DMS79 (cell line): ENCODE measurements around the gene FOXA3.
"Not testable (repeated sequence)": the region's sequence is repeated elsewhere in the genome, so short reads cannot be mapped to it uniquely, and the experiment has no call there.

Source experiments
- DNase-seq: peaks from one replicate; lab custom pipeline; 2025; lab: John Stamatoyannopoulos, UW

Gene FOXA3

DNA sequence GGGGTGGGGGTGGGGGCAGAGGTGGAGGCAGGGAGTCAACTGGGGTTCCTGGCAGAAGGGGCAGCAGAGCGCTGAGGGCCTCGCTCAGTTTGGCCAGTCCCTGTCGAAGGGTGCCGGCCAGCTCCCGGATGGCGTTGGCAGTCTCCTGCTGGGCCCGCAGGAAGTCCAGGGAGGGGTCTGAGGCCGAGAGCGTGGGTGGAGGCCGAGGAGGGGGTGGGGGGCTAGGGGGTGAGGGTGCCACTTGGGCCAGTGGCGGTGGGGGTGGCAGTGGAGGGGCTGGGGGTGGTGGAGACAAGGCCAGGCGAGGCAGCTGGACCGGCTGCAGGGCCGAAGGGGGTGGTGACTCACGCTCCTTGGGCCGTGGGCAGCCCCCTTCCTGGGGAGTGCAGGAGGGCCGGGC lies 26.8 kb downstream of the FOXA3 start:
- no peak for DNase-seq

DNA sequence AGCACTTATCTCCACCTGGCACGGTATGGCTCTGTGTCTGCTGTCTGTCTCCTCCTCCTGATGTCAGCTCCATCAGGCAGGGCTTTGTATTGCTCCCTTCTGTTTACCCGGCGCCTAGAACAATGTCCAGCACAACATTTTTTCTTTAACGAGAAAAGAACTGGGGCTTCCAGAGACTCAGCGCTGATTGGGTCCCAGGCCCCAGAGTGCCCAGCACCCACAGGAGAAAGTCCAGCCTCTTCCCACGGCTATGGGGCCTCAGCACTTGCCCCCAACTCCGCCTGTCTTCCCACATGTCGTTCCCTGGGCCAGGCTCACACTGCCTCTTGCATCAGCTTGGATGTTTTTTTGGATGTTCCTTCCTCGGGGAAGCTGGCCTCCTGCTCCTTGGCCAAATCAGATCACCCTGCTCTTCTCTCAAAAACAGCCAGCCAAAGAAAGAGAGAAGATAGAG lies 31.4 kb downstream of the FOXA3 start:
- no peak for DNase-seq

DNA sequence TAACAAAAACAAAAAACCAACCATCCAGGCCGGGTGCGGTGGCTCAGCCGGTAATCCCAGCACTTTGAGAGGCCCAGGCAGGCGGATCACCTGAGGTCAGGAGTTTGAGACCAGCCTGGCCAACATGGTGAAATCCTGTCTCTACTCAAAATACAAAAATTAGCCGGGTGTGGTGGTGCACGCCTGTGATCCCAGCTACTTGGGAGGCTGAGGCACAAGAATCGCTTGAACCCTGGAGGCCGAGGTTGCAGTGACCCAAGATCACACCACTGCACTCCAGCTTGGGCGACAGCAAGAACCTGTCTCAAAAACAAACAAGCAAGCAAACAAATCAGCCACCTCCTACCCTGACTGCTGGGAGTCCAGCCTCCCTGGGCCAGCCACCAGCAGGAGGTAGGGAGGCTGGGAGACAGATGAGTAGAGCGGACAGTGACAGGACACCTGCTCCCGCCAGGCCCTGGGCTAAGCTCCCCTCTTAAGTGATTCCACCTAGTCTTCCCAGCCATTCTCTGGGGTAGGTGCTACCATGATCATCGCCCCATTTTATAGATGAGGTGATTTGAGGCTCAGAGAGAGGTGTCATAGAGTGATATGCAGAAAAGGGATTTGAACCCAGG lies 32.0 kb downstream of the FOXA3 start:
- not testable (repeated sequence) for DNase-seq

DNA sequence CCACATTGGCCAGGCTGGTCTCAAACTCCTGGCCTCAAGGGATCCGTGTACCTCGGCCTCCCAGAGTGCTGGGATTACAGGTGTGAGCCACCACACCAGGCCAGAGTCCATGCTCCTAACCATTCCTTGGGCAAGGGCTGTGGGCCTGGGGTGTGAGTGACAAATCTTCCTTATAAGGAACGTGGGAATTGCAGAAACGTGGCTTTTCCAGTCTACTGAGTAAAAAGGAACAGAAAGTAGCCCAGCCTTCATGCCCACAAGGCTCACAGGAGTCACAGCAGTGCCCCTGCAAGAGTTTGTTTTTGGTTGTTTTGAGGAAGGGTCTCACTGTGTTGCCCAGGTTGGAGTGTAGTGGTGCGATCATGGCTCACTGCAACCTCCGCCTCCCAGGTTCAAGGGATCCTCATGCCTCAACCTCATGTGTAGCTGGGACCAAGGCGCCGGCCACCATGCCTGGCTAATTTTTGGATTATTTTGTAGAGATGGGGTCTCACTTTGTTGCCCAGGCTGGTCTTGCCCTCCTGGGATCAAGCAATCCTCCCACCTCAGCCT lies 33.2 kb downstream of the FOXA3 start:
- DNase-seq, result no peak

DNA sequence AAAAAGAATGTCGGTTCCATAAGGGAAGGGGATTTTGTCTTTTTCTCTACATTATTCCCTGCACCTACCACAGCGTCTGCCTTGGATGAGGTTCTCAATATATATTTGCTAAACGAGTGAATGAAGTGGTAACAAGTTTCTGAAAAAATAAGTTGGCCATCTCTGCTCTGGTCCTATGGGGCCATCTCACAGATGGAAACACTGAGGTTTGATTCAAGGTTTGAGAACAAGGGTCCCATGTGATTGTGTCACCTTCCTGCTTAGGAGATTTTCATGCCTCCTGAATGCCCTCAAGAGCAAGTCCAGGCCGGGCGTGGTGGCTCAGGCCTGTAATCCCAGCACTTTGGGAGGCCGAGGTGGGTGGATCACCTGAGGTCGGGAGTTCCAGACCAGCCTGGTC lies 35.1 kb downstream of the FOXA3 start:
- no peak for DNase-seq

DNA sequence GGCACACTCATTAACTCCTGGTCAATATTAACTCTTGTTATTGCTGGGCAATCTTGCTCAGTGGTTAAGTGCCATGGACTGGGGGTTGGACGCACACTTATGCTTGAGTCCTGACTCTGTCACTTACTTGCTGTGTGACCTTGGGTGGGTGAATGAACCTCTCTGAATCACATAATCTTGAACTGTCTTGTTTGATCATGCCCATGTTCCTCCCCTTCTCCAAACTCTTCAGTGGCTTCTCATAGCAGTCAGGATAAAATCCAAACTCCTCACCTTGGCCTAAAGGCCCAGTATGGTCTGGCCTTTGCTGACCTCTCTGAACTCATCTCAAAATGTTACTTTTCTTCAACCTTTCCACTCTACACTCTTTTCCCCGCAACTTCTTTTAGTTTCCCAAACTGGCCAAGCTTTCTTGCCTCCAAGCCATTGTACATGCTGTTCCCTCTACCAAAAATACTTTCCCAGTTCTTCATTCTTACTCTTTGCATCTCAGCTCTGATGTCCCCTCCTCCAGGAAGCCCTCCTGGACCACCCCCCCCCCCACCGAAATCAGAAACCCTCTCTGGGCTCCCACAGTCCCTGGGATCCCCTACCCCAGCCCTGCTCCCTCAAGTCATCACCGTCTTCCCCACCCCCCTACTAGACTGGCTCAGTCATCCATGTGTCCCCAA lies 35.9 kb downstream of the FOXA3 start:
- no peak for DNase-seq

DNA sequence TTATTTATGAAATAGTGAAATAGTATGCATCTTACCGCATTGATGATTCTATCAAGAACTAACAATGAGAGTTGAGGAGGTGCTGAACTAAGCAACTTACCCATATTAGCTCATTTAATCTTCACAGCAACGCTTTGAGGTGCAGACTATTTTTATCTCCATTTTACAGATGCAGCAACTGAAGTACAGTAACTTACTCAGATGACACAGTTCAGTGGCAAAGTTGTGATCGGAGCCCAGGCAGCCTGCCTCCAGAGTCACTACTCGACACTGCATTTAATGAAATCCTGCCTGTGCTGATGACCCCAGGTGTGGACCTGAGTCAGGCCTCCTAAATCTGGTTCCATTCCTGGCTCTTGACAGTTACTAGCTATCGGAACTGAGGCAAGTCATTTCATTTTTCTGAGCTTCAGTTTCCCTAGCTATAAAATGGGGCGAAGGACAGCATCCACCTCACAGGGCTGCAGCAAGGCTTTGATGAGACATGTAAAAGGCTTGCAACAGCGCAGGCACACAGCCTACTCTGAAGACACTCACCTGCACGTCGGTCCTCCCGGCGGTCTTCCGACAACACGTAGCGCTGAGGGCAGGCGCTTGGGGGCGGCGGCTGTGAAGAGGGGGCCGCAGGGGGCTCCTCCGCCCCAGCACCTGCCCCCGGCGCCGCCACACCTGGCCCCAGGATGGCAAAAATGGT lies 36.8 kb downstream of the FOXA3 start:
- DNase-seq, result no peak

DNA sequence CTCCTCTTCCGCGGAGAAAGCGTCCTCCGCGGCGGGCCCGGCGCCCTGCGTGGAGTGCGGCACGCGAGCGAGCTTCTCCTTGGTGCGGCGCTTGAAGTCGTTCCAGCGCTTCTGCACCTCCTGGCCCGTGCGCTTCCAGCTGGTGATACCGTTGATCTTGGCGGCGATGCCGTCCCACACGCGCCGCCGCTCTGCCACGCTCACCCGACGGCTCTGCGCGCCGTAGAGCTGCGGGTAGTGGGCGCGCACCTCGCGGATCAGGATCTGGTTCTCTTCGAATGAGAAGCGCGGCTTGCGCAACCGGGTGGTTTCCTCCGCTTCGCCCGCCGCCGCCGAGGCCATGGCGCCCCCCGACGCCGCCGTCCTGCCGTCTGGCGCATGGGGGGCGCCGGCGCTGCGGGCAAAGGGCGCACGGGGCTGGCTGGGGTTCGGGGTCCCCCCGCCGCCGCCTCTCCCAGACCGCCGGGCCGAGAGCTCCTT lies 37.3 kb downstream of the FOXA3 start:
- no peak for DNase-seq

DNA sequence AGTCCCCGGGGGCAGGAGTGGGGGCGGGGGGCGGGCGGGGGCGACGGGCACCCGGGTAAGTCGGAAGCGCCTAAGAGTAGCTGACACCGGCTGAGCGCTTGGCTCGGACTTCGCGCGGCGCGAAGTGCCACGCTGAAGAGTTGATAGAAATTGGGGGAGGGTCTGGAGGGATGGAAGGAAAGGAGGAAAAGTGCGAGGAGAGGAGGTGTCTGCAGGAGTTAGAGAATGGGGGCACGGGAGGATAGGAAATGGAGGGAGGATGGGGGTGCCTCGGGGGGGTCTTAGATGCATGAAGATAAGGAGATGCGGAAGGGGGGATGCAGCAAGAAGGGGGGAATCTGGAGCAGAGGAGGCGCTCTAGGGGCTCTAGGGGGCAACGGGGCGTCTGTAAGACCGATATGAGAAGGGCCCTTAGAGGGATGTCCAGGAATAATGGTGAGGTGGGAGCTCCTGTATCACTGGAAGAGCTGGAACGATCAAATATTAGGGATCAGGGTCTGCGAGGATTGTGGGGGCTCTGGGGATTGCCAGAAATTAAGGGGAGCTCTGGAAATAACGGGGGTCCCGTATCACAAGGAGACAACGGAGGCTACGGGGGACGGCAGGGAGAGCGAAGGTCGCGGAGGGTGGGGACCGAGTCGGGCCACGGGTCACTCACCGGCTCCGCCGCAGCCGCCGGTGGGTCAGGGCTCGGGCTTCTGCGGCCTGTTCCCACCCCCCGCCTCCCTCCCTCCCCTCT lies 38.0 kb downstream of the FOXA3 start, which contains the start of gene MYPOP:
MYPOP (minus strand) TSS at position 702 of the 739 bp plus-strand sequence. CDS start 840 bp downstream, outside the sequence.
- no peak for DNase-seq

DNA sequence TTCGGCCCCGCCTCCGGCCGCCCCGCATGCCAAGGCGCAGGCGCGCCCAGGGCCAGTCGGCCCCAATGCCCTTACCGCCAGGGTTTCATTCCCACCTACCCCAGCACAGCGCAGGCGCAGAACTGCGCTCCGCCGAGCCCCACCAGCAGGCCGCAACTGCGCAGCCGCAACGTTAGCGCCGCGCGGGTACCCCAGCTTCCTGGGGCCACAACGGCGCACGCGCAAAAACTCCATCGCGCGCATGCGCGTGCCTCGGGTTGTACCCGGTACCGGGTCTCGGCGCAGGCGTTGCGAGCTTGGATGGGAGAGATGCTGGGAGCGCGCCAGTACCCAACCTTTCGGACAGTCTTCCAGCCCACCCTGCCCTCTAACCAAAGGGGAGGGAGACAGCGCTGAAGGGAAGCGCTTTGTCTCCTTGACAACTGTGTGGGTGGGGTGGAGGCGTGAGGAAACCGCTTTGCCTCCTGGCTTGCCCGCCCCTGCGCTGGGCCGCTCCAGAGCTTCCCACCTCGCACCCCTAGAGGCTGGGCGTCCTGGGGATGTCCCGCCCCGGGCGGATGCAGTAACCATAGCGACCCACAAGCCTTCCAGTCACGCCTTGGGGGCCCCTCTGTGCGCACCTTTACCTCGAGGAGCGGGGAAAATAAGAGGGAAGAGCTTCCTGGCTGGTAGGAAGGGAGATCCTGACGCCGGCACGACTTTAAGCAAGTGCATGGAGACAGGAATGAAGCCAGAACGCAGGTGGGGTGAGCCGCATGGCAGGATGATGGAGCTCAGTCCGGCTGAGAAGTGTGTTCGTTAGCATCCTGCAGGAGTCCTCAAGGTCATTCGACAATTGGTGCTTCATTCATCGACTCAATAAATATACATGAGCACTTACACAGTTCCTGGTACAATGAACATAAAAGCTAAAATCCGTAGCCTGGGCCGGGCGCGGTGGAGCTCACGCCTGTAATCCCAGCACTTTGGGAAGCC lies 38.8 kb downstream of the FOXA3 start:
- DNase-seq, result peak; percentile 93

DNA sequence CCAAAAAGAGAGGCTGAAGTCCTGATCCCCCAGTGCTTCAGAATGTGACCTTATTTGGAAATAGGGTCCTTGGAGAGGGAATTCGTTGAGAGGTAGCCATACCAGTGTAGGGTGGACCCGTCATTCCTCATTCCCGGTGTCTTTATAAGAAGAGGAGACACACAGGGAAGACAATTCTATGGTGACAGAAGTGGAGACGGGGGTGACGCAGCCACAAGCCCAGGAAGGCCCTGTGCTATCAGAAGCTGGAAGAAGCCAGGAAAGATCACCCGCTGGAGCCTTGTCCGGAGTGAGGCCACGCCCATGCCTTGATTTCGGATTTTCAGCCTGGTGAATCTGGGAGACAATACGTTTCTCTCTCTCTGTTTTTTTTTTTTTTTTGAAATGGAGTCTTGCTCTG lies 40.9 kb downstream of the FOXA3 start:
- DNase-seq, result no peak

DNA sequence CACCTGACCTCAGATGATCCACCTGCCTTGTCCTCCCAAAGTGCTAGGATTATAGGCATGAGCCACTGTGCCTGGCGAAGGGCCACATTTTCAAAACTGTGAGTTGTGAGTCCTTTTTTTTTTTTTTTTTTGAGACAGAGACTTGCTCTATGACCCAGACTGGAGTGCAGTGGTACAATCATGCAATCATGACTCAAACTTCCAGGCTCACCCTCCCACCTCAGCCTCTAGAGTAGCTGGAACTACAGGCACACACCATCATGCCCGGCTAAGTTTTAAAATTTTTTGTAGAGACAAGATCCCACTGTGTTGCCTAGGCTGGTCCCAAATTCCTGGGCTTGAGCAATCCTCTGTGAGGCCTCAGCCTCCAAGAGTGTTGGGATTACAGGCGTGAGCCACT lies 42.1 kb downstream of the FOXA3 start:
- no peak for DNase-seq

DNA sequence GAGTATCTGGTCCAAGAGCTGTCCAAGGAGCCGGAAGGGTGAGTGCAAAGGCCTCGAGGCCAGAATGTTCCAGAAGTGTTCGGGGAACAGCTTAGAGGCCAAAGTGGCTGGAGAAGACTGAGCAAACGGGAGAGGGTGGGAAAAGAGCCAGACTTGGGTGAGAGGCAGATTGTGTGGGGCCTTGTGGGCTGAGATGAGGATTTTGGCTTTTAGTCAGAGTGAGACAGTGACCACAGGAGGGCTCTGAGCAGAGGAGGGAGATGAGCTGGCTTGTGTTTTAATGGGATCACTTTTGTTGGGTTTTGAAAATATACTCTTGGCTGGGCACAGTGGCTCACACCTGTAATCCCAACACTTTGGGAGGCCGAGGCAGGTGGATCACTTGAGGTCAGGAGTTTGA lies 44.8 kb downstream of the FOXA3 start:
- no peak for DNase-seq

DNA sequence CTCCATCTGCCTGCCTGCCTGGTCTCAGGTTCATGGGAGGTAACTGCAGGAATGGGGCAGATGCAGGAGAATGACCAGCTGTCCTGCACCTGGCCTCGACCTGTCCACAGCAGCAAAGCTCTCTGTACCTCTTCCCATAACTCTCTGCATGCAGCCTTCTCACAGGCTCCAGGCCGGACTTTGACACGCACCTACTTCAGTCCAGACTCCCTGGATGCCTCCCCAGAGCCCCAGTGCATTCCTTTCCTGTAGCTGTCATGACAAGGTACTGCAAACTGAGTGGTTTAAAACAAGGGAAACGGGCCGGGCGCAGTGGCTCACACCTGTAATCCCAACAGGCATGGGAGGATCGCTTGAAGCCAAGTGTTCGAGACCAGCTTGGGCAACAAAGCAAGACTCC lies 47.2 kb downstream of the FOXA3 start:
- no peak for DNase-seq

DNA sequence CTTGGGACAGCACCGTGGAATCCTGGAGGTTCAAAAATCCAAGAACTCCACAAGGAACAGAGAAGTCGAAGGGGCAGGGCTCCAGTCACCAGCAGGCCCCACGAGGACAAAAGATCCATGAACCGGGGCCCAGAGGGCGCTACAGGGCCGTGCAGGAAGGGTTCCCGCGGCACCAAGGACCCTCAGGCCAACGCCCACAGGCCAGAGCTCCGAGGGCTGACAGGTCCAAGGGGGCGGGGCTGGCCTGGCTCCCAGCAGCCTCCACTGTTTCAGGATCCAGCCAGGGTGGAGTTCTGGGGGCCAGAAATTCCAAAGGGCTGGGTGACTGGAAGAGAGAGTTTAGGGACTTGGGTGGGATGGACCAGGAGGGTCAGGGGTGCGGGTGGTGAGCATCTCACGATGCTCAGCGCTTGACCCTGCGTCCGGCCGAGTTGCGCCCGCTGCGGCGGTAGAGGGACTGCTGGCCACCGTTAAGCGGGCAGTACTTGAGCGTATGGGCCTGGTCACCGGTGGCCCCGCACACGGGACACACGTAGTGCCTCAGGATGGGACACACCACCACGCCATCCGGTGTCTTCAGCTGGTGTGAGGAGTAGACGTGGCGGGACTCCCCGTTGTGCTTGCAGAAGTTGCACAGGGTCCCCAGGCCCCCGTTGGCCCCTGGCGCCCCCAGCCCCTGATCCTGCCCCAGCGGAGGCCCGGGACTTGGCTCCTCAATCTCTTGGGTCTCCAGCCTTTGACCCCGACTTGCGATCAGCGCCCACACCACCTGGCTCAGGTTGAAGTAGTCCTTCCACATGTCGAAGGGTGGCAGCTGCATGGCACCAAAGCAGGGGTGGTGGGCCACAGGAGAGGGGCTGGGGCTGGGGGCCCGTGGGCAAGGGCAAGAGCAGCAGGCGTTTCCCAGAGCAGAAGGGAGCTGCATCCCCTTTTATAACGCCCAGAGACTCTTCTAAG lies 50.0 kb downstream of the FOXA3 start, which contains the start of gene NANOS2:
NANOS2 (minus strand) TSS at position 905 of the 957 bp plus-strand sequence; CDS start at position 820, 85 bp downstream.
- DNase-seq, result no peak

DNA sequence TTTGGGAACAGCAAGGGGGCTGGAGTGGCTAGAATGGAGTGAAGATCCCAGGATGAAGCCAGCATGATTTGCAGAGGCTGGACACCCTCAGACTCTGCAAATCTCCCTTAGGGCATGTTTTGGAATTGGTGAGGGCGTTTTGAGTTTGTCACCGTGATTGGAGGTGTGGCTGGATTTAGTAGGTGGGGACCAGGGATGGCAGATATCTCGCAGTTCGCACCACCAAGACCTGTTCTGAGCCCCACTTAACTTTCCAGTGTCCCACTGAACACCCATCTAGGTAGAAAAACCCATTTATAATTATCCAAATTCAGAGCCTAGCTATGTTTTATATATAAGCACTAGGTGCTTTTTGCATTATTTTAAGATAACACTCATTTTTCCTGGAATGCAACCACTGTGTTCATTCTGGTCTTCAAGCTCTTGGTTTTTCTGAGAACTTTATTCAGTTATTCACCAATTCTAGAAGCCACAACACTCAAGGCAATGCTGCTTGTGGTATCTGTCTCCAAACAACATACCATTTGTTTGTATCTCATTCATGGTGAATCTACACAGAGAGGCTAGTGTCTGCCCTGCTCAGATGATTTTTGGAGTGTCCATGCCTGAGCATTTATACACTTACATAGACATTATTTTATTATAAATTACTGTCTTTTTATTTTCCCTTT lies 53.4 kb downstream of the FOXA3 start:
- no peak for DNase-seq

DNA sequence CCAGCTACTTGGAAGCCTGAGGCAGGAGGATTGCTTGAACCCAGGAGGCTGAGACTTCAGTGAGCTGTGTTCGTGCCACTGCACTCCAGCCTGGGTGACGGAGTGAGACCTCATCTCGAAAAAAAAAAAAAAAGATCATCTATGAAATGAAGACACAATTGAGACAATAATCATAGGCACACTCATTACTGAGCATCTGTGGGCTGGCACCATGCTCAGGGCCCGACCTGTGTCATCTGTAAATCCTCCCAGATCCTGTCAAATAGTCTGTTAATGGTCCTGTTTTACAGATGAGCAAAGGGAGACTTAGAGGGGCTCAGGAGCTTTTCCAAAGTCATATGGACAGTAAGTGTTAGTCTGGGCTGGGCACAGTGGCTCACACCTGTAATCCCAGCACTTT lies 54.6 kb downstream of the FOXA3 start:
- no peak for DNase-seq

DNA sequence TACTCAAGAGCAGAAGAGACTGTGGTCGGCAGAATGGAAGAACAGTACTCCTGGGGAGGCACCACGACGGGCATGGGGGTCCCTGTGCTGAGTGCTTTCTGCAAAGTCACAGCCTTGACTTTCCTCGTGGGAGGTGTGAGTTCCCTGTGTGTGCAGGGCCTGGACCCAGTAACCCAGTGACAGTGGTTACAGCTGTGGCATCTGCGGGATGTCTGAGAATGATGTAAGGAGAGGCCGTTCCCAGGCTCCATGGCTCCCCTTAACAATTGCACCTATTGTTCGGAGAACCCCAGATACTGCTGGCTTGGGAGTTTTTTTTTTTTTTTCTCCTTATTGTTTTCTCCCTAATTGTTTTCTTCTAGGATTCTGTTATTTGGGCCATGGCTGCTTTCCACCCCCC lies 55.6 kb downstream of the FOXA3 start:
- DNase-seq, result no peak

DNA sequence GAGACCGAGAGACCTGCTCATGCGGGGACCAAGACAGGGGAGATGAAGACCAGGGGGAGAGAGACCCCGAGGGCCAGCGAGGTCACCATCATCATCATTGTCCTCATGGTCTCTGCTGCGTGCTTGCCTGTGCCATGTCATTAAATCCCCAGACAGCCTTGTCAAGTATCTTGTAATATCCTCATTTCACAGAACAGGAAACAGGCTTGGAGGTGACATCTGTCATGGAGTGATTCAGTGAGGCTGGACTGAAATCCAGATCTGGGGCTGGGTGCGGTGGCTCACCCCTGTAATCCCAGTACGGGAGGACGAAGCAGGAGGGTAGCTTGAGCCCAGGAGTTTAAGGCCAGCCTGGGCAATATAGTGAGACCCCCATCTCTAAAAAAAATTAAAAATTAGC lies 56.3 kb downstream of the FOXA3 start:
- no peak for DNase-seq
